GM18520 (cell line): Measurements from ENCODE around the gene TMC6.
"Not testable (repeated sequence)": the region's sequence is repeated elsewhere in the genome, so short reads cannot be mapped to it uniquely, and the experiment has no call there.

Experiments
- ATAC-seq: cut with Tn5 transposase; IDR thresholded peaks from one replicate; pipeline ENCODE4 v1.9.1; 2021; ENCODE audit not compliant: unreplicated experiment

The TMC6 gene, protein sequence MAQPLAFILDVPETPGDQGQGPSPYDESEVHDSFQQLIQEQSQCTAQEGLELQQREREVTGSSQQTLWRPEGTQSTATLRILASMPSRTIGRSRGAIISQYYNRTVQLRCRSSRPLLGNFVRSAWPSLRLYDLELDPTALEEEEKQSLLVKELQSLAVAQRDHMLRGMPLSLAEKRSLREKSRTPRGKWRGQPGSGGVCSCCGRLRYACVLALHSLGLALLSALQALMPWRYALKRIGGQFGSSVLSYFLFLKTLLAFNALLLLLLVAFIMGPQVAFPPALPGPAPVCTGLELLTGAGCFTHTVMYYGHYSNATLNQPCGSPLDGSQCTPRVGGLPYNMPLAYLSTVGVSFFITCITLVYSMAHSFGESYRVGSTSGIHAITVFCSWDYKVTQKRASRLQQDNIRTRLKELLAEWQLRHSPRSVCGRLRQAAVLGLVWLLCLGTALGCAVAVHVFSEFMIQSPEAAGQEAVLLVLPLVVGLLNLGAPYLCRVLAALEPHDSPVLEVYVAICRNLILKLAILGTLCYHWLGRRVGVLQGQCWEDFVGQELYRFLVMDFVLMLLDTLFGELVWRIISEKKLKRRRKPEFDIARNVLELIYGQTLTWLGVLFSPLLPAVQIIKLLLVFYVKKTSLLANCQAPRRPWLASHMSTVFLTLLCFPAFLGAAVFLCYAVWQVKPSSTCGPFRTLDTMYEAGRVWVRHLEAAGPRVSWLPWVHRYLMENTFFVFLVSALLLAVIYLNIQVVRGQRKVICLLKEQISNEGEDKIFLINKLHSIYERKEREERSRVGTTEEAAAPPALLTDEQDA

DNA sequence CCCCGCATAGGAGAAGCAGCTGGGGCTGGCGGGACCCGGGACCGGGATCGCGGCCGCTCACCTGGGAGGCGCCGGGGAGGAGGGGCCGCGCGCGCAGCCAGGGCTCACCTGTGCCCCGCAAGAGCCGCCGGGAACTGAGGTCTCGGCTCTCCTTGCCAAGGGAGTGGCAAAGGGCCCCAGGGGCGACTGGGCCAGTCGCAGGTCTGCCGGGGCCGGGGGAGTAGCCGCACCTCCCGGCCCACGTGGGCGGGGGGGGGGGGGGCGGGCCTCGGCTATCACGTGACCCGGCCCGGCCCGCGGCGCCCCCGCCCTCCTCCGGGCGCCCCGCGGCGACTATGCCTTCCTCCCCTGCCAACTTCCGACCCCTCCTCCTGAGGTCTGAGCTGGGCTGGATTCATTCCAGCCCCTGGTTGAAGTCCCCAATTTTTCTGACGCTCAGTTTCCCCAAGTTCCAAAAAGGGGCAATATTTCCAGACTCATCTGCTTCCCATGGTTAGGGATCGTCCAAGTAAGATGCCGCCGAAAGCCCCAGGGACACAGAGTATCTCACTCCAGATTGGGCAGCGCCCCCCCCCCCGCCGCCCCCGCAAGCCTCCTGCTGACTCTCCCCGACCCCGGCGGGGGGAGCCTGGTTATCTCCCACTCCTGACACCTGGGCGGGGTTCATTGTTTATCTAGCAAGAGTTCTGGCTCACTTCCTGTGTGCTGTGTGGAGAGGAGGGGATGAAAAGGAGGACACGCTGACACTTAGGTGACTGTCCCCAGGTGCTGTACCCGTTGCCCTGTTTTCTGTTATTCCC lies at the start of gene TMC6:
TMC6 (minus strand) TSS at position 205 of the 800 bp plus-strand sequence. CDS start 1,923 bp downstream, outside the sequence.
- ATAC-seq: no peak

DNA sequence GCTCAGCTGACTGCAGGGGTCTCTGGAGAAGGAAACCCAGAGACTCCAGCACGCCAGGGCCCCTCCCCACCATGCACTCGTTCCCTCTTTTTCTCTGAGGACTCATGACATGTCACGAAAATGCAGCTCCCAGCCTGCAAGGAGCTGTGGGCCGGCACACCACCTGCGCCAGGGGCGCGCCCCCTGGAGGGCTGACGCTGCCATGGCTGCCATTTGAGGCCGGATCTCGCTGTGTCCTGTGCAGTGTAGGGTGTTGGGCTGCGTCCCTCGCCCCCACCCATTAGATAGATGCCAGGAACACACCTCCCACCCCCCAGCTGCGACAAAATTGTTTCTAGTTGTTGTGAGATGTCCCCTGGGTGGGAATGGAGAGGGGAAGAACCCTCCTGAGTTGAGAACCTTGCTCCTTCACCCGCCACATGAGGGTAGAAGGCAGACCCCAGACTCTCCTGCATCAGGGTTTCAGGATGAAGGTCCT lies 48.0 kb upstream of the TMC6 start:
- ATAC-seq: no peak

DNA sequence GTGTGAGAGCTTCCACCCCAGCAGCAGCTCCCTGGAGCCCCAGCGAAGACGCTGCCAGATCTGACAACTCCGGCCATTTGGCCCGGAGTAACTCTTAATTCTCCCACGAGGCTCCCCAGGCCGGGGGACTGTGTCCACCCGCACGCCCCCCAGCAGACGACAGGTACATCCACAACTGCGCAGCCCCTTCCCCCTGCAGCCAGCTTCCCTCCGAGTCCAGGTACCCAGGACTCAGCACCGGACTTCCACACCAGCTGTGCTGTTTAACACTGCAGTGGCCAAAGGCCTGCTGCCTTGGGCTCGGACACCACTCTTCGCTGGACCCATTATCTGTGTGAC lies 47.1 kb upstream of the TMC6 start:
- ATAC-seq: no peak

DNA sequence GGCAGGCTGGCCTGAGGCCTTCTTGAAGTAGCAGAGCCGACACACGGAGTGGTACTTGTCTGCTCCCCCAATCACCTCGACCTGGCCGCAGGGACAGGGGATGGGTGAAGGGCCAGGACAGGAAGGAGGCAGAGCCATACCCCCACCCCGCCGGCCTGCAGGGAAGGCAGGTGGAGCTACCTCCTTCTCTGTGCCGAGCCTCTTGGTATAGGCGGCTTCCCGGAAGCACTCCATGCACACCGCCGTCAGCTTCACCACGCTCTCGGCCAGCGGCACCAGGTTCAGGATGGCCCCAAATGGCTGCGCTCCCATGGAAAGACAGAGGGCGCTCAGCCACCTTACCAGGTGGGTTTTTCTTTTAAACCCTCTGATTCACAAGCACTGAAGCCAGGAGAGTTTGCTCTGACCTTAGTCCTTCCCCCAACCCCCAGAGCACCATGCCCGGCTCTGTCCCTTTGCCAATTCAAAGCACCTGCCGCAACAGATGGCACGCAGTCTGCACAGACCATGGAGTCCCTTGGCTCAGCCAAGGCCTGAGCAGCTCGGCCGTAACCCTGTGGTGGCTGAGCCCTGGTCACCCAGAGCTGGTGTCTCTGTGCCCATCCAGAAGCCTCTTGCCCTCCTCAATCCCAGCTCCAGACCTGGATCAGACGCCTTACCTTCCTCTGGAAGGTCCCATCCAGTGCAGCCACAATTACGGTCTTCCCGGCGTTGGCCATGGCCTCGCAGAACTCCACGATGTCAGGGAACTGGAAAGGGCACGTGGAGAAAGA lies 46.5 kb upstream of the TMC6 start:
- ATAC-seq: no peak

DNA sequence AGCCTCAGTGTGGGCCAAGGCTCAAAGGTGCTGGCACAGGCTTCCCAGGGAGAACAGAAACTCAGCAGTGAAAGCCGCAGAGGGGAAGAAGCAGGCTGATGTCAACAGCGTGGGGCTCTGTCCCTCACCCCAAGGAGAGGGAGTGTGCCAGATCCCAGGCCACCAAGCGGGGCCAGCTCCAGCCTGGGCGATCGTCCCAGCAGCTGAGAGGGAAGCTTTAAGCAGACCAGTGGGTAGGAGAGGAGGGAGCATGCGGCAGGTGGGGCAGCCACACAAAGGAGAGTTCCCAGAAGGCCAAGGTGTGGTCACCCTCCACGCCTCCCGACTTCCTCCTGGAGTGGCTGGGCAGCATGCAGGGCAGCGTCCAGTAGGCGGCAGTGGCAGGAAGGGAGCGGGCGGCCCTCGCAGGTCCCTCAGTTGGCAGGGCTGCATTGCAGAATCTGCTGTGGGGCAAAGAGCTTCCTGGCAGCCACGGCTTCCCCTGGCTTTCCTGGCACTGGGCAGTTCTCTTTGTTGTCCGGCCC lies 45.9 kb upstream of the TMC6 start:
- ATAC-seq: no peak

DNA sequence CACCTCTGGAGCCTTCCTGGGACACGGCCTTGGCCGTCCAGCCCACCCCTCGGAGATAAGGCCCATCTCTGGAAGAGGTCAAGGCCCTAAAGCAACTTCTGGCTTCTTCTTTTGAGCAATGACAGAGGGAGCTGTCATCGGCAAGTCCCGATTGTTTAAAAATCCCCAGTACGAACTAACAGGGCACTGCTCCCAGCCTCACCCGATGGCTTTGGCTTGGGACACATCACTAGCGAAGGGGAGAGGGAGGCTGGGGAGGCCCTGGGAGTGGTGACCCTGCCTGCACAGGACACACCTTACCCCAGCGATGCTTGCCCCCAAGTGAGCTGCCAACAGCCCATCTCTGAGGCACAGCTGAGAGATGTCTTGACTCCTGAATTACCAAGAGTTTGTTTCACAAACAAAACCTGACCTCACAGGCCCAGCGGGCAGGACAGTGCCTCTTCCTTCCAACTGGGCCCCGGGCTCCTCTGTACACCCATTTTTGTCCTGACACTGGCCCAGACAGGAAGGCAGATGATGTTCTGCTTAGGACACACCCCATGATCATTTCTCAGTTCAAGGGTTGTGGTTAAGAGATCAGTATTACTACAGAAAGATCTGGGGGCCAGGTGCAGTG lies 44.7 kb upstream of the TMC6 start:
- no peak for ATAC-seq

DNA sequence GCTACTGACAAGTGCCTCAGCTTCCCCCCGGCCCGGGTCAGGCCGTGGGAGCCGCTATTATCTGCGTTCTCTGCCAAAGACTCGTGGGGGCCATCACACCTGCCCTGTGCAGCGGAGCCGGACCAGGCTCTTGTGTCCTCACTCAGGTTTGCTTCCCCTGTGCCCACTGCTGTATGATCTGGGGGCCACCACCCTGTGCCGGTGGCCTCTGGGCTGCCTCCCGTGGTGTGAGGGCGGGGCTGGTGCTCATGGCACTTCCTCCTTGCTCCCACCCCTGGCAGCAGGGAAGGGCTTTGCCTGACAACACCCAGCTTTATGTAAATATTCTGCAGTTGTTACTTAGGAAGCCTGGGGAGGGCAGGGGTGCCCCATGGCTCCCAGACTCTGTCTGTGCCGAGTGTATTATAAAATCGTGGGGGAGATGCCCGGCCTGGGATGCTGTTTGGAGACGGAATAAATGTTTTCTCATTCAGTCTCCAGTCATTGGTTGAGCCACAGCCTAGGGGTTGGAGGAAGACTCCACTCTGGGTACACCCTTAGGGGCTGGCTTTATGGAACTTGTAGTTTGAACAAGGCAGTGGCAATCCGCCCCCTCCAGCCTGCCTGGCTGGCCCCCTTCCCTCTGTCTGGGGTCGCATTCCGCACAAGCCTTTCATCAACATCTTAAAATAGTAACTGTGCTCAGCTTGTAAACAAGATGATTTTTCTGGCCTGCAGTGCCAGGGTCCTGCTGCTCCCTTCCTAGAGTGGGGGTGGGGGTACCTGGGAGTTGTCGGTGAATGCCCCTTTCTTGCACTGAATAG lies 43.9 kb upstream of the TMC6 start:
- no peak for ATAC-seq

DNA sequence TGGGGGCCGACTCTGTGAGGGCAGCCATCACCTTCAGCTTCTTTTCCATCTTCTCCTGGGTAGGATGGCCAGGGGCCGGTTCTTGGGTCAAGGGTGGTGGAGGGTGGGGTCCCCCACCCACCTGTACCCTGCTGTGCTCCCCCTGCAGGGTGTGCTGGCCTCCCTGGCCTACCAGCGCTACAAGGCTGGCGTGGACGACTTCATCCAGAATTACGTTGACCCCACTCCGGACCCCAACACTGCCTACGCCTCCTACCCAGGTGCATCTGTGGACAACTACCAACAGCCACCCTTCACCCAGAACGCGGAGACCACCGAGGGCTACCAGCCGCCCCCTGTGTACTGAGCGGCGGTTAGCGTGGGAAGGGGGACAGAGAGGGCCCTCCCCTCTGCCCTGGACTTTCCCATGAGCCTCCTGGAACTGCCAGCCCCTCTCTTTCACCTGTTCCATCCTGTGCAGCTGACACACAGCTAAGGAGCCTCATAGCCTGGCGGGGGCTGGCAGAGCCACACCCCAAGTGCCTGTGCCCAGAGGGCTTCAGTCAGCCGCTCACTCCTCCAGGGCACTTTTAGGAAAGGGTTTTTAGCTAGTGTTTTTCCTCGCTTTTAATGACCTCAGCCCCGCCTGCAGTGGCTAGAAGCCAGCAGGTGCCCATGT lies 43.2 kb upstream of the TMC6 start:
- ATAC-seq: not testable (repeated sequence)

DNA sequence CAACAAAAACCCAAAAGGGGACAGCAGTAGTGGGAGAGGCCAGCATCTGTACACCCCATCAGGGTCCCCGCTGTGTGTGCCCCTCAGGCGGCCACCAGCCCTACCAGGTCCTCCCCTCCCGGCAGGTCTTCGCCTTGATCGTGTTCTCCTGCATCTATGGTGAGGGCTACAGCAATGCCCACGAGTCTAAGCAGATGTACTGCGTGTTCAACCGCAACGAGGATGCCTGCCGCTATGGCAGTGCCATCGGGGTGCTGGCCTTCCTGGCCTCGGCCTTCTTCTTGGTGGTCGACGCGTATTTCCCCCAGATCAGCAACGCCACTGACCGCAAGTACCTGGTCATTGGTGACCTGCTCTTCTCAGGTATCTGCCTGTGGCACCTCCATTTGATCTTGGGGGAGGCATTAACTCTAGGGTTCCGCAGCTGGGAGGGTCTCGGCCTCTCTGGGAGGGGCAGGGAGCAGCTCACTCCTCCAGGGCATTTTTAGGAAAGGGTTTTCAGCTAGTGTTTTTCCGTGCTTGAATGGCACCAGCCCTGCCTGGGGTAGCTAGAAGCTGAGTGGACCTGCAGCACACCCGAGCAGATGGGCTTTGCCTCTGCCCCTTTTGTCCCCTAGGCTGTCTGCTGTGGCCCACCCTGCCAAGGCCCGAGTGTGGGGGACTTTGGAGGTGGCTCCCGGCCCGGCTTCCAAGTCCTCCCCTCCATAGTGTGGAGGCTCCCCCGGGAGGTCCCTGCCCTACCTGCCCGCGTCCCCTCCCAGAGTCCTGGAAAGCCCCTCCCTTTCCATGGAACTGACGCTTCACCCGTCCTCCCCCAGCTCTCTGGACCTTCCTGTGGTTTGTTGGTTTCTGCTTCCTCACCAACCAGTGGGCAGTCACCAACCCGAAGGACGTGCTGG lies 42.4 kb upstream of the TMC6 start:
- no peak for ATAC-seq

DNA sequence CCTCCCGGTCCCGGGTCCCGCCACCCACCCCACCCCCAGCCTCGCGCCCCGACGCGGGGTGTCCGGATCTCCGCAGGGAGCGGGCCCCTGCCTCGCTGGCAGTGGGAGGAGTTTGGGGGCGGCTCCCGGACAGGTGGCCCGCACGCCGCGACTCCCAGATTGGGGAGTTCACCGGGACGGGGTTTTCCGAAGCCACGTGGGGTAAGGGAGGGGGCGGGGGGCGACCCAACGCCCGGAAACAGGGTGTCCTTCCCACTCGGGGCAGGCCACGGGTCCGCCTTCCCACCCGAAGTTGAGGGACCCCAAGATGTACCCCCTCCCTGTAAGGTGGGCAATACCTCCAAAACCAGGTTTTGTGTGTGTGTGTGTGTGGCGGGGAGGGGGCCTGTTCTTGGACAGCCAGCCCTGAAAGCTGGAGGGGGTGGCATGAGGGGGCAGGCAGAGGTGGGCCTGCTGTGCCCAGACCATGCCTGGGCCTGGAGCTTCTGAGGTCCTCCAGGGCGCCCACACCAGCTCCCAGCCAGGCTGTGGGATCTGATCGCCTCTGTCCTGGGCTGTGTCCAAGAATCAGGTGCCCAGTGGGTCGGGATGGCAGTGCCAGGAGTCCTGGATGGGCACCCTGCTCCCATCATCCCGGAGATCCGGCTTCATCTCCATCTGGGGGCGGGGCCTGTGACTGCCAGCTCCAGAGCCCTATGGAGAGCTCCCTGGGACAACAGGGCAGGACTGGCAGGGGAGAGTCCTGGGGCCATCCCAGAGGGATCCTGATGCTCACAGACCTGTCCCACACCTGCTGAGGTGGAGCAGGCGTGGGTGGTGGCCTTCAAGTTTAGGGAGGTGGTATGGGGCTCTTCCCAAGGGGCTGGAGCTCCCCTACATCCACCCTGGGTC lies 40.6 kb upstream of the TMC6 start:
- peak; percentile 17 for ATAC-seq

DNA sequence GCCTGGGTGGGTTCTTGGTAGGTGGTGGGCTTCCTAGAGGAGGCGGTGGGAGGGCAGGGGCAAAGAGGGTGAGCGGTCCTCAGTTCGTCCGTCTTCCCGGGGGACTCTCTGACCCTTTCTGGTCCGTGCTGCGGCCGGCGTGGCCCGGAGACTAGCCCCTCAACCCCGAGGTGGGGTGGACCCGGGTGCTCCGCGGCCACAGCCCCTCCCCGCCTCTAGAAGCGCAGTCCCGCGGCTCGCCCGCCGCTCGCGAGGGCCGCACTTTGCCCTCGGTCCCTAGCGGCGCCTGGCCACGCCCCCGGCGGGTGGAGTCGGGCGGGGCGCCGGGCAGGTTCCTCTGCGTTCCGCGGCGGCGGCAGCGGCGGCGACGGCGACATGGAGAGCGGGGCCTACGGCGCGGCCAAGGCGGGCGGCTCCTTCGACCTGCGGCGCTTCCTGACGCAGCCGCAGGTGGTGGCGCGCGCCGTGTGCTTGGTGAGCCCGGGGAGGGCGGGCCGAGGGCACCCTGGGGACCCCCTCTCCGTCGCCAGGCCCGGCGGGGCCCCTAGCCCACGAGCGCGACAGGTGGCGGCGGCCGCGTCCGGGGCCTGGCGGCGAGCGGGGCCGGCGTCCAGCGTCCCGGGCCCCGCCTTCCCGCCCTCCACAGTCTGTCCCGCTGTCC lies 39.8 kb upstream of the TMC6 start, which contains the start of gene SYNGR2:
SYNGR2 (plus strand) TSS at position 340 of the 661 bp plus-strand sequence; CDS start at position 376, 36 bp downstream.
- ATAC-seq: peak; percentile 40

DNA sequence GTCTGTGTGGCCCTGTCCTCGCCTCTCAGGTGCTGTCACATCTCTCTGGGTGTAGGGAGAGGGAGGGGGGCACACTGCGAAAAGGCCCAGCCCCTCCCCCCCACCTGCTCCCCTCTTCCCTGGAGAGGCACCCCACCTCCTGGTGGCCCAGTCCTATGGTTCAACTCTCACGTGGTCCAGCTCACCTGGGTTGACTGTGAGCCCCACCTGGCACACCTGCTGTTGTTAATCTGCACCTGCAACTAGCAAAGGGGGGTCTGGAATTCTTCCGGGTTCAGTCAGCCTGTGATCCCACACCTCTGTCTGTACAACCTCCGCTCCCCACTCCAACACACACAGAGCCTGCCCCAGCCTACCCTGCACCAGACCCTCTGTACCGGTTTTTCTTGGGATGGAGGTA lies 37.9 kb upstream of the TMC6 start:
- ATAC-seq: no peak

DNA sequence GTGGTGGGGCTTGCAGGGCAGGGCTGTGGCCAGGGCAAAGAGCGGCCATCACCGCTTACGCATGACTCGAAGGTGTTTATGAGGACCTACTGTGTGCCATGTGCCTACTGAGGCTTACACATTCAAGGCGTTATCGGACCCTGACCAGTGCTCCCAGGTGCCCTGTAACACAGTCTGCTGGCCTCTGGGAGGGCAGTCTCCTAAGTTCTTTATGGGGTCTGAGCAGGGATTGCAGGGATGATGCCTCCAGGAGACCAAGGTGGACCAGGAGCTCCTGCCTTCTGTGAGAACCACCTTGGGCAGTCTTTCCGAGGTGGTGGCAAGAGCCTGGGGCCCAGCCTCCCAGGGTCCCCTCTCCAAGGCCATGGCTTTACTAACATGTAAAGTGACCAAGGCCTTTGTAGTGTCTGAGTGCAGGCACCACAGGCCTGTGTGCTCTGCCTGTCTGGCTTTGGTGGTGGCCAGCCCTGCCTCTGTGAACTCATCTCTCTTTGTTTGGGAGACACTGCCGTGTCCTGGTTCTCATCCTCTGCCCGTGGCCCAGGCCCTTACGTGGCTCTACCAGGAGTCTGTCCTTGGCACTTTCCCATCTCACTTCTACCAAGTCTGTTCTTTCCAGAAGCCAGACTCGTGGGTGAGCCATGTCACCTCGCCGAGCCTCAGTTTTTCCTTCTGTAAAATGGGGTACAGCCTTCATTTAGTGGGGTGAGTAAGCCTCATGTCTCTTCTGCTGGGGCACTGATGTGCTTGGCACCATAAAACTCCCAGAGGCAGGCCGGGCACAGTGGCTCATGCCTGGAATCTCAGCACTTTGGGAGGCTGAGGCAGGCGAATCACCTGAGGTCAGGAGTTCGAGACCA lies 36.4 kb upstream of the TMC6 start:
- no peak for ATAC-seq

DNA sequence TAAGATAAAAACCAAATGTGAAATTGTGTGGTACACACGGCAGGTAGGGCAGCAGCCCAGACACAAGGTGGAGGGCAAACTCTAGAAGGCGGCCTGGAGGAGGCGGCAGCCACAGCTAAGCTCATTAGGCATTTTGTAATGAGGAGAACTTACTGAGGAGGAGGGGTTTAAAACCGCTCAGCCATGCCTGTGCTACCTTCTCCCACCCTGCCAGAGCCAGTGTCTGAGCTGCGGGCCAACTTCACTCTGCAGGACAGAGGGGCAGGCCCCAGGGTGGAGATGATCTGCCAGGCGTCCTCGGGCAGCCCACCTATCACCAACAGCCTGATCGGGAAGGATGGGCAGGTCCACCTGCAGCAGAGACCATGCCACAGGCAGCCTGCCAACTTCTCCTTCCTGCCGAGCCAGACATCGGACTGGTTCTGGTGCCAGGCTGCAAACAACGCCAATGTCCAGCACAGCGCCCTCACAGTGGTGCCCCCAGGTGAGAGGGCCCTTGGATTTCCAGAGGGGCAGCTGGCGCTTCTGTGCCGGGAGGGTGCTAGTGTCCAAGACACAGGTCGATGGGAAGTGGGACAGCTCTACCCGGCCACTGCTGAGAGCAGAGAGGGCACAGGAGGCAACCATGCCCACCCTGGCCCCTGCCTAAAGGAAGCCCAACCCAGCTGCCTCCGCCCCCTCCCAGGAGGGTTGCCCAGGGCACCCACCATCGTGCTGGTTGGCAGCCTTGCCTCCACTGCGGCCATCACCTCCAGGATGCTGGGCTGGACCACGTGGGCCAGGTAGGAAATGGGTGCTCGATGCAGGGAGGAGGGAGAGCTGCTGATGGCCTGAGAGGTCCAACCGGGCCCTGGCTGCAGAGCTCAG lies 35.6 kb upstream of the TMC6 start:
- no peak for ATAC-seq
